Measurements from ENCODE around the gene CDC34.

DNA sequence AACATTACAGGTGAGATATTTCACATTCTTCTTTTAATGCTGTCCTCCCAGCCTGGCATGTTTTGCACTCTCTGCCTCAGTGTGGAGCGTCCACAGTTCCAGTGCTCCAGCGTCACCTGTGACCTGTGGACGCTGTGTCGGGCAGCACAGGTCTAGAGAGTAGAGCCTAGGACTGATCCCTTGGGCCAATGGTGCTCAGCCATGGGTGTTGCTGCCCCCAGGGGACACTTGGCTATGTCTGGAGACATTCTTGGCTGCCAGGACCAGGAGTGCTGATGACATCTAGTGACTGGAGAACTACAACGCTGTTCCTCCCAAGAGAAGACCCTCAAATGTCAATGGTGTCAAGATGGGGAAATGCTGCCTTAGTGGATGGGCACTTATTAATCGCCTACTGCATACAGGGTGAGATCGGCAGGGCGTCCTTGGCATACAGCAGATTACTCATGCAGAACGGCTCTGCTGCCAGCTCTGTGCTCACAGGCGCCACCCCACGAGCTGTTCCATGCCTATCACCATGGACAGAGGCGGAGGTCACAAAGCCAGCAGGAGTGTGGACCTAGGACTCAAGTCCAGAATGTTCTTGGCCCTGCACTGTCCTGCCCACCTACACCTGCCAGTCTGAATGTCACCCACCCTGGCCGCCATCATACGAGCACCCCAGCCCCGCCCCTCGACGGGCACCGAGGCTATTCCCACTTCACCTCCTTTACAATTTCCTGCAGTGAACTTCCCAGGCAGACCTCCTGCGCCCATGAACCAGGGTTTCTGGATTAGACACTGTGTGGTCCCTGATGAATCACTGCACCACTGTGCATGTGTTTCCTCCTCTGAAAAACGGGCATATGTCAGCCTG, 49.1 kb upstream of the CDC34 start:
- TF ChIP-seq, protein P1, sequence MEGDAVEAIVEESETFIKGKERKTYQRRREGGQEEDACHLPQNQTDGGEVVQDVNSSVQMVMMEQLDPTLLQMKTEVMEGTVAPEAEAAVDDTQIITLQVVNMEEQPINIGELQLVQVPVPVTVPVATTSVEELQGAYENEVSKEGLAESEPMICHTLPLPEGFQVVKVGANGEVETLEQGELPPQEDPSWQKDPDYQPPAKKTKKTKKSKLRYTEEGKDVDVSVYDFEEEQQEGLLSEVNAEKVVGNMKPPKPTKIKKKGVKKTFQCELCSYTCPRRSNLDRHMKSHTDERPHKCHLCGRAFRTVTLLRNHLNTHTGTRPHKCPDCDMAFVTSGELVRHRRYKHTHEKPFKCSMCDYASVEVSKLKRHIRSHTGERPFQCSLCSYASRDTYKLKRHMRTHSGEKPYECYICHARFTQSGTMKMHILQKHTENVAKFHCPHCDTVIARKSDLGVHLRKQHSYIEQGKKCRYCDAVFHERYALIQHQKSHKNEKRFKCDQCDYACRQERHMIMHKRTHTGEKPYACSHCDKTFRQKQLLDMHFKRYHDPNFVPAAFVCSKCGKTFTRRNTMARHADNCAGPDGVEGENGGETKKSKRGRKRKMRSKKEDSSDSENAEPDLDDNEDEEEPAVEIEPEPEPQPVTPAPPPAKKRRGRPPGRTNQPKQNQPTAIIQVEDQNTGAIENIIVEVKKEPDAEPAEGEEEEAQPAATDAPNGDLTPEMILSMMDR (IDR thresholded peaks at IDR 0.05): no peak
- no peak for TF ChIP-seq POLR2A (IDR thresholded peaks at IDR 0.05)
